CMK (cell line): ENCODE results near the gene CHMP6.
"Not testable (repeated sequence)": the region's sequence is repeated elsewhere in the genome, so short reads cannot be mapped to it uniquely, and the experiment has no call there.

Experiments used
- DNase-seq: peaks from one replicate; pipeline ENCODE4 v3.0.0-alpha.2; 2010; ENCODE audit warnings: low read depth

The CHMP6 gene

GRCh38 chr17:81012574-81013447, 21.2 kb downstream of the CHMP6 start:
- no peak for DNase-seq

DNA sequence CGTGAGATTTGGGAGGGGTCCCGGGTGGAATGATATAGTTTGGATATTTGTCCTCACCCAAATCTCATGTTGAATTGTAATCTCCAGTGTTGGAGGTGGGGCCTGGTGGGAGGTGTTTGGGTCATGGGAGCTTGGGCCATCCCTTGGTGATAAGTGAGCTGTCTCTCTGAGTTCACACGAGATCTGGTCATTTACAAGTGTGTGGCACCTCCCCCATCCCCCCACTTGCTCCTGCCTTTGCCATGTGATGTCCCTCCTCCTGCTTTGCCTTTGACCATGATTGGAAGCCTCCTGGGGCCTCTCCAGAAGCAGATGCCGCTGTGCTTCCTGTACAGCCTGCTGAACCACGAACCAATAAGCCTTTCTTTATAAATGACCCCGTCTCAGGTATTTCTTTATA, 22.0 kb downstream of the CHMP6 start:
- DNase-seq = no peak

- no peak for DNase-seq
Measured at GRCh38 chr17:81015136-81015535, 23.5 kb downstream of the CHMP6 start.

DNA sequence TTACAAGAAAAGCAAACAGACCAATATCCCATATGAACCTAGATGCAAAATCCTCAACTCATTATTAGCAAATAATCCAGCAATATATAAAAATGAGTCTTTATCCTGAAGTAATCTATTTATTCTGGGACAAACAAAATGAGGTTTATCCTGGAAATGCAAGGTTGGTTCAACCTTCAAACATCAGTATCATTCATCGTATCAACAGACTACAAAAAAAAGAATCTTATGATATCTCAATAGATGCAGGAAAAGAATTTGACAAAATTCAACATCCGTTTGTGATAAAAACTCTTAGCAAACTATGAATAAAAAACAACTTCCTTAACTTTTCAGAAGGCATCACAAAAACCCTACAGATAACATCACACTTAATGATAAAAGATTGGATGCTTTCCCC, 24.9 kb downstream of the CHMP6 start:
- DNase-seq = no peak

- DNase-seq = not testable (repeated sequence)
Measured at GRCh38 chr17:81017330-81017729, 25.7 kb downstream of the CHMP6 start.

DNA sequence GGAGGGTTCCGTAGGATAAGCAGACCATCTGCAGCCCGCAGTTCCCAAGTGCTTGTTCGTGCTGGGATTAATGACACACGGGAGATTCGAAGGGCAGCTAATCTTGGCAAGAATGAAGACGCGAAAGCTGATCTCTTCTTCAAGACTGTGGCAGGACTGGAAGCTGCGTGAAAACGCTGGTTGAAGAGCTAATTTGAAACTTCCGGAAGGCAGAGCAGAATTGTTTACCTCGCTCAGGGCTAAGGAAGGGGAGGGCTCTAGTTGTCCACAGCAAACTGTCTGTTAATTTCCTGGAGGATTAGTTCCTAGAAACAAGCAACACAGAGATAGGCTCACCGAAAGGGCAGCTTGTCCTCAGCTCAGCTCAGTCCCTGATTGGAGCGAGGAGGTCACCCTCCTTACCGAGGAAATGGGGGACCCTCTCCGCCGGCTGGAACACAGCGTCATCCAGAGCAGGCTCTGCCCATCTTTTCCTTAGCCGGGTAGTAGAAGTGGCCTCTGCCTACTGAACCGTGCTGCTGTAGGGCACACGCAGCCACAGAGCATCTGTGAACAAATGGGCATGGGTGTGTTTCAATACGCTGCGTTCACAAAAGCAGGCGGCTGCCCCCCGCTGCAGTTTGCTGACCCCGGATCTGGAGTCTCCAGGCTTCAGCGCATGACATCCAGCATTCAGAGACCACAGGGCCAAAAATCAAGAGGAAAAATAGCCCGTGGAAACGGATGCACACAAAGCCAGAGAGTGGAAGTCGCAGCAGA, 26.6 kb downstream of the CHMP6 start:
- peak; percentile 76 for DNase-seq

GRCh38 chr17:81019563-81020442, 28.2 kb downstream of the CHMP6 start:
- DNase-seq = no peak

DNA sequence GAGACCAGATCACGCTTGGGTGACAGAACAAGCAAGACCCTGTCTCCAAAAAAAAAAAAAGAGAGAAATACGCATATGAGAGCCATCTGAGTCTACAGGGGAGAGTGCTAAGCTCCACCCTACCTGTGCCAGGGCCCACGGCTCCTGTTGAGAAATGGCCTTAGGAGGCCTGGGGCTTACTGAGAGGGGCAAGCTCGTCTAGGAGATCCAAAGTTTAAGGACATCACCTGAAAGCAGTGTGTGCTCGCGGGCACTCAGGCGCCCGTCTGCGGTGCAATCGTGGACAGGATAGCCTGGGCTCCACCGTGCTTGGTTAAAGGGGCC, 28.8 kb downstream of the CHMP6 start:
- DNase-seq = no peak

DNA sequence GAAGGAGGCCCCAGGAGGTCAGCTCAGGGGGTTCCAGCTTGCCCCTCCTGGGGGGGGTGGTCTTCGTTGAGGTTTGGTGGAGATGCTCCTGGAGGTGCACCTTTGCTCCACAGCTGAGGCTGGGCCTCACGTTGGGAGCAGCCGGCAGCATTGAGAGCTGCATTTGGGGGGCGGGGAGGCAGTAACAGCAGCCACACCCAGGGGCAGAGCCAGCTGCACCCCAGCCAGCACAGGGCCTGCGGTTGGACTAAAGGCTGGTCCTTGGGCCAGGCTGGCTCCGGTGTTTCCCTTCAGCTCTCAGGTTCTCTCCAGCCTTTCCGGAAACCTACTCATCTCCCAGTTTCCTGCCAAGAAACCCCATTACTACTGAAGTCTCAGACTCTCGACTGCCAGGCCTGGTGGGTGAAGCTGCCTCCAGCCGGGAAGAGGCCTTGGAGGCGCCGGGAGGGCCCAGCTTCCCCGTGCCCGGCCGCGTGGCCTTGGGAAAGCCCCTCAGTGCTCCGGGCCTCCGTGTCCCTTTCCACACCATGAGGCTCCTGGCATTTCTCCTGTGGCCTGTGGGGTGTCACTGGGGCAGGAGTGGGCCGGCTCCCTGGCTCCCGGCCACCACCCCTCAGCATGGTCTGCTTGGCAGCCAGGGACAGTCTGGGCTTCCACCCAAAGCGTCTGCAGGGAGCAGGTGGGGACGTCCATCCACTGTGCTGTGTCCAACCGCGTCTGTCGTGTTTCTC, 29.3 kb downstream of the CHMP6 start:
- no peak for DNase-seq

DNA sequence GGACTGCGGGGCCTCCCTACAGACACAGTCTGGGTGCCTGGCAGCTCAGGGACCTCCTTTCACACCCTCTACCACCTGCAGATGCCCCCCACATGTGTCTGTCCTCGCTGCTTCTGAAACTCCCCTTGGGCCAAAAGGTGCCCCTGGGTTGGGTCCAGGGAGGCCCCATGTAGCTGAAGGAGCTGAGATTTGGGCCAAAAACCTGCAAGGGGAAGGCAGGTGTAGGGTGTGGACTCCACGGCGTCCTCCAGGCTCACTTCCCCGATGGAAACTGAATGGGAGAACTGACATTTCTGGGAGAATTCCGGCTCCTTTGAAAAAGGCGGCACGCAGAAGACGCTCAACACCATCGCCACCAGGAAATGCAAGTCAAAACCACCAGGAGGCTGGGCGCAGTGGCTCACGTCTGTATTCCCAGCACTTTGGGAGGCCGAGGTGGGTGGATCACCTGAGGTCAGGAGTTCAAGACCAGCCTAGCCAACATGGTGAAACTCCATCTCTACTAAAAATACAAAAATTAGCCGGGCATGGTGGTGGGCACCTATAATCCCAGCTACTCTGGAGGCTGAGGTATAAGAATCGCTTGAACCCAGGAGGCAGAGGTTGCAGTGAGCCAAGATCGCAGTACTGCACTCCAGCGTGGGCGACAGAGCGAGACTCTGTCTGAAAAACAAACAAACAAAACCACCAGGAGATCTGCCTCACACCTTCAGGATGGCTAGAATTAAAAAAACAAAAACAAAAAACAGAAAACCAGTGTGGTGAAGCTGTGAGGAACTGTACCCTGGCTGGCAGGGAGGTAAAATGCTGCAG, 30.1 kb downstream of the CHMP6 start:
- DNase-seq = no peak

DNA sequence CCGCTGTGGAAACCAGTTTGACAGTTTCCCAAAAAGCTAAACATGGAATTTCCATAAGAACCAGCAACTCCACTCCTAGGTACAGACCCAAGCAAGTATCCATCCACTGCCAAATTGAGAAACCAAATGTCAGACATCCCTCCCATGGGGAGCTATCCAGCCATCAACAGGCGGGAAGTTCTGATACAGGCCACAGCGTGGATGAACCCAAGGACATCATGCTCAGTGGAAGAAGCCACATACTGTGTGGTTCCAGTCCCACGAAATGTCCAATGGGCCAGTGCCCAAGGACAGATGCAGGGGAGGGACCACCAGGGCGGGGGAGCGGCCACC, 30.7 kb downstream of the CHMP6 start:
- DNase-seq = no peak

- no peak for DNase-seq
Measured at GRCh38 chr17:81025065-81025740, 33.6 kb downstream of the CHMP6 start.

- DNase-seq = no peak
Measured at GRCh38 chr17:81025741-81026129, 34.1 kb downstream of the CHMP6 start.

- no peak for DNase-seq
Measured at GRCh38 chr17:81026266-81027036, 34.8 kb downstream of the CHMP6 start.

- DNase-seq = no peak
Measured at GRCh38 chr17:81027038-81027437, 35.4 kb downstream of the CHMP6 start.

DNA sequence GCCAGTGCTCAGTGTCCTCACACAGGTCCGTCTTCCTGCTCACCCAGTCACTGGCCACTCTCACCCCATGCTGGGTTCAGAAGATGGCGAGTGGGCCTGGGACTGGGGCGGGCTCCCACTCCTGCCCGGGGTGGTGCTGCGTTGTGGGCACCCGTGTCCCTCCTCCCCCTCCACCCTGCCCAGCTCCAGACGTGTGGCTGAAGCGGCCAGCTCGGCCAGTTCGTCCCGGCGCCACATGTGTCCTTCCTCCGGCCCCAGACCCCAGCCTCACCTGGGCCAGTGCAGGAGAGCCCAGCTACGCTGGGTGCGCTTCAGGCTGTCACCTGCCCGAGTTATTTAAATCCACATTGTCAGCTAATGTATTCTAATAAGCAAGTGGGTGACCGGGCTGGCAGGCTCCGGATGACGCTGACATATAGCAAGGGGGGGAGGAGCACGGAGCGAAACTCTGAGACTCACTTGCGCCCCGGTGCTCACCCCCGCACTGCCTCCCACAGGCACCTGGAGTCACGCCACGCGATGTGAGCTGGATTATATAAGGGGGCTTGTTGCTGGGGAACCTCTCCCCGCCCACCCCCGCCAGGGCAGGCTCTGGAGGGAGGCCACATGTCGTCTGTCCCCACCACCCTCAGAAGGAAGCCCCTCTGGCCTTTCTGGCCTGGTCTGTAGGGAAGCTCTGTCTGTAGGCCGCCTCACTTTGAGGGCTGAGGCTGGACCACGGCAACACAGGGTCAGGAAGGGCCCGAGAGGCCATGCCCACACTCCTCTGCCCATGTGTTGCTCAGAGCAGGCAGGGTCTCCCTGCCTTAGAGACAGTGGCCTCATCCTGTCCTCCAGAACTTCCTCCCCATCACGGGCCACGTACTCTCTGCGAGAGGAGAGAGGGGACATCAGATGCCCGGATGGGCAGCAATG, 36.2 kb downstream of the CHMP6 start:
- no peak for DNase-seq

- DNase-seq = no peak
Measured at GRCh38 chr17:81028506-81028858, 36.8 kb downstream of the CHMP6 start.

- no peak for DNase-seq
Measured at GRCh38 chr17:81029859-81030258, 38.2 kb downstream of the CHMP6 start.

GRCh38 chr17:81030312-81030711, 38.7 kb downstream of the CHMP6 start:
- not testable (repeated sequence) for DNase-seq
